ENCODE data around the gene HES6. TPM values are rescaled to one million over a fixed set of nuclear protein-coding genes. Genes with fewer than 3 reads are reported as not detected.
A peak's percentile ranks its signal among the peaks of the same experiment; 100 is the strongest.

Gene HES6
- total RNA-seq, 1 donor from 2014 or later, result 7.3 TPM

- H3K27ac ChIP-seq, result no peak overlapping the region
- no peak for DNase-seq
- H3K4me1 ChIP-seq, result peaks cover 5% of the 10 kb centered on the region
- H3K9me3 ChIP-seq, result no peaks in the 10 kb centered on the region
- H3K4me3 ChIP-seq, result no peak overlapping the region
- no peak for ATAC-seq
- intact Hi-C loops (cut with DNase I), result no loop called here
- no peaks in the 10 kb centered on the region for H3K27me3 ChIP-seq
- no peak for TF ChIP-seq CTCF (IDR thresholded peaks at IDR 0.05)
- peaks cover 67% of the 10 kb centered on the region for H3K36me3 ChIP-seq
These were observed 11.1 kb upstream of the HES6 start for GRCh38 chr2:238250896-238251295.

DNA sequence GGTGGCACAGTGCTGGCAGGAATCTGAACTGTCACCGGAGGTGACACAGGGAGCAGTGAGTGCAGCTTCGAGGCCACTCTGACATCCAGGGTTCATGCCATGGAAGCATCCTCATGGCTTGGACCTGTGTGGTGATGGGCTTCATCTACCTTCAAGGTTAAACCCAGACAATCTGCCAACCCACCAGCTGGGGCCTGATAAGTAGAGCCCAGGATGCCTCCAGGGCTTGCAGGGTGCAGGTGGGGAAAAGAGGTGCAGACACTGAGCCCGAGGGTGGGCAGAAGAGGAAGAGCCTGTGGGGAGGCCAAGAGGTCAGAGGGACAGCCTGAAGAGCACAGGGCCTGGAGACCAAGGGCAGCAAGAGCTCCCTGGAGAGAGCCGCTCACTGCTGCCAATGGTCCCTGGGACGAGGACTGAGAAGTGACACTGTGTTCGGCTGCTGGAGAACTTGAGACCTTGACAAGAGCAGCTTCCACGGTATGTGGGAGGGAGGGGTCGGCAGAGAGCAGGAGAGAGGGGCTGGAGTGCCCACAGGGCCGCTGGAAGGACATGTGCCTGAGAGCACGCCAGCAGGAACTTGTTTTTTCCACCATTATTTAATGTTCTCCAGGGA lies 8.1 kb upstream of the HES6 start:
- H3K27ac ChIP-seq, result no peak overlapping the region
- intact Hi-C loops (cut with DNase I), result no loop called here
- peaks cover 5% of the 10 kb centered on the region for H3K4me1 ChIP-seq
- TF ChIP-seq CTCF (IDR thresholded peaks at IDR 0.05), result no peak
- no peak overlapping the region for H3K4me3 ChIP-seq
- DNase-seq (no peak), ATAC-seq (no peak)
- H3K27me3 ChIP-seq, result no peaks in the 10 kb centered on the region
- no peaks in the 10 kb centered on the region for H3K9me3 ChIP-seq
- peaks cover 49% of the 10 kb centered on the region for H3K36me3 ChIP-seq

DNA sequence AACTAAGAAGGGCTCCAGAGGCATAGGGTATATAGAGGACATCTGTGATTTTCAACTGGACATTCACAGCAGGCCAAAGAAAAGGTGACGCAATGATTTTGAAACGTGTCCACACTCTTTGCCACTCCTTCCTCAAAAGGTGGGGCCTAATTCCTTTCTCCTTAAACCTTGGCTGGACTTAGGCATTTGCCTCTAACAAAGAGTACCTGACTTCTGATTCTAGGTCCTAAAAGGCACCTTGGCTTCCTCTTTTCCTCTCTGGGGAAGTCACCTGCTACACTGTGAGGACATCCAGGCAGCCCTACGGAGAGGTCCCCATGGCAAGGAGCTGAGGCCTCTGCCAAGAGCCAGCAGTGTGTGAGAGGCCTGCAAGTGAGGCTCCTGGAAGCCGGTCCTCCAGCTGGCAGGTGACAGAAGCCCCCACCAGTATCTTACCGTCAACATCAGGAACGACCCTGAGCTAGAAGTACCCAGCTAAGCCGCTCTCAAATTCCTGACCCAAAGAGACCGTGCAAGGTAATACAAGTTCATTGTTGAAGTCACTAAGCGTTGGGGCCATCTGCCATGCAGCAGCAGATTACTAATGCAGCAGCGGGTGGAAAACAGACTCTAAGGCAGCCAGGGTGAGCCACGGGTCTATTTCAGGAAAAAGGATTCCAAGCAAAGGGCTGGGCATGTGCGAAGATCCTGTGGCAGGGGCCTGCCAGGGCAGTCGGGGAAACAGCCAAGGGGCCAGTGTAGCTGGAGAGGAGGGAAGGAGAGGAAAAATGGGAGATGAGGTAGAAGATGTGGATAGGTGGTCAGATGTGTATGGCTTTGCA lies 7.4 kb upstream of the HES6 start:
- no peaks in the 10 kb centered on the region for H3K9me3 ChIP-seq
- intact Hi-C loops (cut with DNase I), result no loop called here
- H3K4me1 ChIP-seq, result peaks cover 5% of the 10 kb centered on the region
- peak; percentile 83 for ATAC-seq
- H3K27ac ChIP-seq, result peak overlapping the region; percentile 28
- H3K4me3 ChIP-seq, result no peak overlapping the region
- no peak for DNase-seq
- H3K27me3 ChIP-seq, result no peaks in the 10 kb centered on the region
- no peak for TF ChIP-seq CTCF (IDR thresholded peaks at IDR 0.05)
- peaks cover 42% of the 10 kb centered on the region for H3K36me3 ChIP-seq

DNA sequence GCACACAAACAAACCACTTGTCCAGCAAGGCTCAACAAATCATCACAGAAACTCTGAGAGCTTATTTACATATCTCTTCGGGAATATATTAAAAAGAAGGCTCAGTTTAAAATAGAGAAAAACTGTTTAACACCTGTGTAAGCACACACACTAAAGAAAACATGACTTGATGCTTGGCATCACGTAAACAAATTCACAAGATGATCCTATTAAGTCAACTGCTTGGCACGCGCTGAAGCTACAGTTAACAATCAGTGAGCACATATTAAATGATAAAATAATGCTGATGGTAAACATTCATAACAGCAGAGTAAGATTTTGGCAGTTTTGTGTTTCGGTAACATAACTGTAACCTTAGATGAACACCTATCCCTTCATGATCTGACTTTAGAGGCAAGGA lies 4.3 kb upstream of the HES6 start:
- intact Hi-C loops (cut with DNase I), result no loop called here
- no peaks in the 10 kb centered on the region for H3K9me3 ChIP-seq
- H3K36me3 ChIP-seq, result peaks cover 20% of the 10 kb centered on the region
- H3K4me1 ChIP-seq, result peaks cover 9% of the 10 kb centered on the region
- DNase-seq, result no peak
- no peak for TF ChIP-seq CTCF (IDR thresholded peaks at IDR 0.05)
- no peak for ATAC-seq
- H3K27me3 ChIP-seq, result no peaks in the 10 kb centered on the region
- no peak overlapping the region for H3K4me3 ChIP-seq
- H3K27ac ChIP-seq, result no peak overlapping the region

DNA sequence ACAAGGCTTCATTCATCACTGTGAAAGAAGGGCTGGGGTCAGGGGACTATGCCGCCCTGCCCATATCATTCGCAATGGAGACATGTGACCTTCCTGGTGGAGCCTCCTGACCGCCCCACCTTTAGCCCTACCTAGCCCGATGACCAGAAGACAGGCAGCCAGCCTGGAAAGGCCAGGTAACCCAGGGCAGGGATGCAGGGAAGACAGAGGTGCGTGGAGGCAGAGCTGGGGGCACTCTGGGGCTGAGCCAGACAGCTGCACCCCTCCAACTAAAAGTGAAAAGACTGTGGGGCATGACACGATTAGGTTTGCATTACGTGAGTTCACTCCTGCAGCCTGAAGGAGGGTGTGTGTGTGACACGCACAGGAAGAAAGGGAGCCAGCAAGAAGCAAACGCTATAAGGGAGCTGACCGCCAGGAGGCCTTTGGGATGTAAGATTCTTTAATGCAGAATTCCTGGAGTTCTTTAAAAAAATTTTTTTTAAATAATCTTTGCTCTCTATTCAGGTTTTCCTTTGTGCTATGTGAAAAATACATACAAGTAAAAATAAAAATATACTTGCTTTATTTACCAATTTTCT lies 3.7 kb upstream of the HES6 start:
- intact Hi-C loops (cut with DNase I), result no loop called here
- peaks cover 9% of the 10 kb centered on the region for H3K4me1 ChIP-seq
- DNase-seq (peak; percentile 39), ATAC-seq (no peak)
- no peak overlapping the region for H3K4me3 ChIP-seq
- no peak overlapping the region for H3K27ac ChIP-seq
- TF ChIP-seq CTCF (IDR thresholded peaks at IDR 0.05), result no peak
- peaks cover 4% of the 10 kb centered on the region for H3K27me3 ChIP-seq
- H3K36me3 ChIP-seq, result peaks cover 20% of the 10 kb centered on the region
- no peaks in the 10 kb centered on the region for H3K9me3 ChIP-seq

Data from upper lobe of right lung (tissue), 1 donor.